Hepatocyte (in vitro differentiated cells): ENCODE measurements around the gene SDSL. TPM values are rescaled to one million over a fixed set of nuclear protein-coding genes. Genes with fewer than 3 reads are reported as not detected.

ENCODE experiments used
- DNase-seq: peaks from one replicate; pipeline ENCODE4 v3.0.0-alpha.2; 2016; ENCODE audit warnings: low spot score
- H2AFZ ChIP-seq: fragments of 200-600 bp; sonication (generic); 2 replicates; pipeline ENCODE4 v1.6.0; 2016; ENCODE audit warnings: antibody characterized with exemption, mild to moderate bottlenecking
- H3K27ac ChIP-seq: fragments of 200-600 bp; sonication (generic); 2 replicates; pipeline ENCODE4 v1.5.1; 2016; ENCODE audit warnings: mild to moderate bottlenecking
- H3K27me3 ChIP-seq: fragments of 200-600 bp; sonication (generic); 2 replicates; pipeline ENCODE4 v1.6.1; 2016
- H3K36me3 ChIP-seq: fragments of 200-600 bp; sonication (generic); replicated peaks from 2 replicates; pipeline ENCODE4 v1.5.1; 2016; ENCODE audit warnings: low read depth; ENCODE audit not compliant: insufficient read depth
- H3K4me1 ChIP-seq: fragments of 200-600 bp; sonication (generic); 2 replicates; pipeline ENCODE4 v1.5.1; 2016; ENCODE audit warnings: mild to moderate bottlenecking, moderate library complexity; ENCODE audit not compliant: insufficient read depth
- H3K4me2 ChIP-seq: fragments of 200-600 bp; sonication (generic); 2 replicates; pipeline ENCODE4 v1.6.0; 2016
- H3K4me3 ChIP-seq: fragments of 200-600 bp; sonication (generic); 2 replicates; pipeline ENCODE4 v1.5.1; 2016; ENCODE audit warnings: mild to moderate bottlenecking
- H3K79me2 ChIP-seq: fragments of 200-600 bp; sonication (generic); 2 replicates; pipeline ENCODE4 v1.6.0; 2017; ENCODE audit warnings: mild to moderate bottlenecking
- H3K9me2 ChIP-seq: fragments of 200-600 bp; sonication (generic); replicated peaks from 2 replicates; pipeline ENCODE4 v1.6.0; 2017; ENCODE audit warnings: mild to moderate bottlenecking; ENCODE audit not compliant: insufficient read depth
- H3K9me3 ChIP-seq: fragments of 200-600 bp; sonication (generic); 2 replicates; pipeline ENCODE4 v1.5.1; 2016; ENCODE audit warnings: low read depth, mild to moderate bottlenecking
- H4K20me1 ChIP-seq: fragments of 200-600 bp; sonication (generic); 2 replicates; pipeline ENCODE4 v1.6.0; 2016; ENCODE audit warnings: mild to moderate bottlenecking; ENCODE audit not compliant: insufficient read depth, poor library complexity, severe bottlenecking
- EZH2 ChIP-seq: fragments of 200-600 bp; sonication (generic); IDR thresholded peaks from 2 replicates; pipeline ENCODE4 v1.6.1; 2016; ENCODE audit warnings: antibody characterized with exemption, mild to moderate bottlenecking, borderline replicate concordance
- EZH2phosphoT487 ChIP-seq: fragments of 200-600 bp; sonication (generic); IDR thresholded peaks from one replicate; pipeline ENCODE4 v1.6.1; 2018; ENCODE audit warnings: antibody characterized with exemption, mild to moderate bottlenecking, low read depth, moderate library complexity; ENCODE audit not compliant: unreplicated experiment, severe bottlenecking
- WGBS: methylation state at CpG from one replicate; pipeline ENCODE4 v1.1.6; 2016; ENCODE audit warnings: low lambda C conversion rate; ENCODE audit errors: missing lambda C conversion rate; 5-methylcytosine and 5-hydroxymethylcytosine counted together
- polyA plus RNA-seq: library from polyadenylated mRNA; unstranded; fragments of >200 nt; fragmentation: Nextera tagmentation; extraction: Ambion mirVana; gene quantifications from 2 replicates; pipeline ENCODE4 v1.2.1, GENCODE V29; 2016
- total RNA-seq: library from RNA; depleted of rRNA; stranded (reverse); fragments of >200 nt; gene quantifications from 2 replicates; pipeline ENCODE4 v1.2.3, GENCODE V29; 2014
- TF ChIP-seq, protein P1 (sequence below): fragments of 200-600 bp; sonication (generic); IDR thresholded peaks from 2 replicates; pipeline ENCODE4 v1.5.1; 2016; ENCODE audit warnings: antibody characterized with exemption, mild to moderate bottlenecking; ENCODE audit not compliant: poor library complexity

Gene SDSL
- total and polyA plus RNA-seq, 2 experiments from 2014 or later: 10.3 to 26.7 TPM

DNA sequence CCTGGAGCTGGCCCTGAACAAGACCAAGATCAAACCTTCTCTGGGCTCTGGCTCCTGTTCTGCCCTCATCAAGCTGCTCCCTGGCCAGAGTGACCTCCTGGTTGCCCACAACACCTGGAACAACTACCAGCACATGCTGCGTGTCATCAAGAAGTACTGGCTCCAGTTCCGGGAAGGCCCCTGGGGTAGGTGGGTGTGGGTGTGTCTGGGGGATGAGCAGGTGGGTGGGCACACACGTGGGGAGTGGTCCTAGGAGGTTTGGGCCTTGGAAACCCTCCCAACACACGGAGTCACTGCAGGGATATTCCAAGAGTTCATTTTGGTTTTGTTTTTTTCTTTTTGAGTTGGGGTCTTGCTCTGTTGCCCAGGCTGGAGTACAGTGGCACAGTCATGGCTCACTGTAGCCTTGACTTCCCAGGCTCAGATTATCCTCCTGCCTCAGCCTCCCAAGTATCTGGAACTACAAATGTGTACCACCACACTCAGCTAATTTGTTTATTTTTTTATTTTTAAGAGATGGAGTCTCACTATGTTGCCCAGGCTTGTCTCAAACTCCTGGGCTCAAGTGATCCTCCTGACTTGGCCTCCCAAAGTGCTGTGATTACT, 47.3 kb upstream of the SDSL start:
- no peak overlapping the region for H2AFZ ChIP-seq
- H3K9me3 ChIP-seq: no peaks in the 10 kb centered on the region
- H3K79me2 ChIP-seq: no peaks in the 10 kb centered on the region
- 90% methylated on average over 4 of the region's 4 CpGs for WGBS
- H3K9me2 ChIP-seq: no peaks in the 10 kb centered on the region
- H3K36me3 ChIP-seq: no peaks in the 10 kb centered on the region
- no peaks in the 10 kb centered on the region for H3K27me3 ChIP-seq
- no peak for TF ChIP-seq EZH2phosphoT487
- TF ChIP-seq, protein P1, sequence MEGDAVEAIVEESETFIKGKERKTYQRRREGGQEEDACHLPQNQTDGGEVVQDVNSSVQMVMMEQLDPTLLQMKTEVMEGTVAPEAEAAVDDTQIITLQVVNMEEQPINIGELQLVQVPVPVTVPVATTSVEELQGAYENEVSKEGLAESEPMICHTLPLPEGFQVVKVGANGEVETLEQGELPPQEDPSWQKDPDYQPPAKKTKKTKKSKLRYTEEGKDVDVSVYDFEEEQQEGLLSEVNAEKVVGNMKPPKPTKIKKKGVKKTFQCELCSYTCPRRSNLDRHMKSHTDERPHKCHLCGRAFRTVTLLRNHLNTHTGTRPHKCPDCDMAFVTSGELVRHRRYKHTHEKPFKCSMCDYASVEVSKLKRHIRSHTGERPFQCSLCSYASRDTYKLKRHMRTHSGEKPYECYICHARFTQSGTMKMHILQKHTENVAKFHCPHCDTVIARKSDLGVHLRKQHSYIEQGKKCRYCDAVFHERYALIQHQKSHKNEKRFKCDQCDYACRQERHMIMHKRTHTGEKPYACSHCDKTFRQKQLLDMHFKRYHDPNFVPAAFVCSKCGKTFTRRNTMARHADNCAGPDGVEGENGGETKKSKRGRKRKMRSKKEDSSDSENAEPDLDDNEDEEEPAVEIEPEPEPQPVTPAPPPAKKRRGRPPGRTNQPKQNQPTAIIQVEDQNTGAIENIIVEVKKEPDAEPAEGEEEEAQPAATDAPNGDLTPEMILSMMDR: no peak
- TF ChIP-seq EZH2: no peak
- H3K4me3 ChIP-seq: no peak overlapping the region
- no peak overlapping the region for H3K27ac ChIP-seq
- no peaks in the 10 kb centered on the region for H3K4me1 ChIP-seq
- DNase-seq: no peak
- H4K20me1 ChIP-seq: no peaks in the 10 kb centered on the region
- H3K4me2 ChIP-seq: no peak overlapping the region

DNA sequence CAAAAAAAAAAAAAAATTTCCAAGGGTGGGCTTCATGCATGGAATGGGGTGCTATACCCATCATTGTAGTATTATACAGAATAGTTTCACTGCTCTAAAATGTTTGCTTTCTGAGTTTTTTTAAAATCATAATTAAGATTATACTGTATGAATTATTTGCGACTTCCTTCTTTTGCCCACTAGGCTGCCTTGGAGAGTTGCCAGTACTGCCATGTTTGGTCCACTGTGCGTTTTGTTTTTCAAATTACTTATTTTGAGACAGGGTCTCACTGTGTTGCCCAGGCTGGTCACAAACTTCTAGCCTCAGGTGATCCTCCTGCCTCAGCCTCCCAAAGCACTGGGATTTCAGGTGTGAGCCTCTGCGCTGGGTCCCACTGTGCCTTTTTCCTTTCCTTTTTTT, 43.9 kb upstream of the SDSL start:
- TF ChIP-seq EZH2 (no peak), EZH2phosphoT487 (no peak)
- TF ChIP-seq, protein P1: no peak
- H2AFZ ChIP-seq: no peak overlapping the region
- WGBS: 98% methylated on average over 3 of the region's 3 CpGs
- DNase-seq: no peak
- H4K20me1 ChIP-seq: no peaks in the 10 kb centered on the region
- H3K9me2 ChIP-seq: no peaks in the 10 kb centered on the region
- no peak overlapping the region for H3K27ac ChIP-seq
- H3K4me3 ChIP-seq: no peak overlapping the region
- H3K9me3 ChIP-seq: no peaks in the 10 kb centered on the region
- H3K36me3 ChIP-seq: no peaks in the 10 kb centered on the region
- no peaks in the 10 kb centered on the region for H3K79me2 ChIP-seq
- no peak overlapping the region for H3K4me2 ChIP-seq
- H3K4me1 ChIP-seq: no peaks in the 10 kb centered on the region
- no peaks in the 10 kb centered on the region for H3K27me3 ChIP-seq

DNA sequence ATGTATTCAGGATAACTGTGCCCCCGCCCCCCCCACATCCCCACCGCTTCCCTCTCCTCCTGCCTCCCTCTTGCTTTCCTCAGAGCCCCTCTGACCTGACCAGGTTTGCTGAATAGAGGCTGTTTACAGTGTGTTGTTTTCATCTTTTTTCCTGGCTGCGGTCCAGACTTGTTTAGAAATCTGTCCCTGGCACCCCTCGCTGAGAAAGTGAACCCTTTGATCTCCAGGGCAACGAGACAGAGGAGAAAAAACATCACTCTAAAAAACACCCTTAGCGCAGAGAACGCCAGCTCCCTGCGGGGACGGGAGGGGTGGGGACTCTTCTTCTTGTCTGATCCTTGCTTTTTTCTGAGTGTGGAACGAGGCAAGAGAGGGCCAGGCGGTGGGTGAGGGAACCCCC, 41.0 kb upstream of the SDSL start:
- no peaks in the 10 kb centered on the region for H3K27me3 ChIP-seq
- H3K9me2 ChIP-seq: no peaks in the 10 kb centered on the region
- H3K4me2 ChIP-seq: no peak overlapping the region
- H2AFZ ChIP-seq: no peak overlapping the region
- no peak overlapping the region for H3K27ac ChIP-seq
- H4K20me1 ChIP-seq: no peaks in the 10 kb centered on the region
- H3K9me3 ChIP-seq: no peaks in the 10 kb centered on the region
- WGBS: 76% methylated on average over 8 of the region's 11 CpGs
- no peaks in the 10 kb centered on the region for H3K79me2 ChIP-seq
- H3K4me3 ChIP-seq: no peak overlapping the region
- no peaks in the 10 kb centered on the region for H3K36me3 ChIP-seq
- TF ChIP-seq, protein P1: no peak
- TF ChIP-seq EZH2: no peak
- TF ChIP-seq EZH2phosphoT487: no peak
- DNase-seq: no peak
- H3K4me1 ChIP-seq: no peaks in the 10 kb centered on the region
